Gastrocnemius medialis (tissue), 4 donors: ENCODE data around the gene PTPA. TPM values are rescaled to one million over a fixed set of nuclear protein-coding genes. Genes with fewer than 3 reads are reported as not detected.

Experiments
- ATAC-seq, 2 donors: fragments of 150-250 bp; one replicate each; pipeline ENCODE4 v1.9.1; 2016
- DNase-seq, 2 donors: peaks; one replicate each; pipeline ENCODE4 v3.0.0-alpha.2; 2019
- H3K27ac ChIP-seq, 4 donors: fragments of 200-600 bp; sonication (generic); 1 replicate in 1 of 4; 2 replicates in 3 of 4; pipeline ENCODE4 v1.5.1; 2016 to 2018; ENCODE audit warnings: mild to moderate bottlenecking in 2 of 4, moderate library complexity in 1 of 4
- H3K27me3 ChIP-seq, 3 donors: fragments of 200-600 bp; sonication (generic) in 2 of 3; 1 replicate in 1 of 3; 2 replicates in 2 of 3; pipeline versions ENCODE4 v1.5.1 to v1.6.0; 2016 to 2019; ENCODE audit warnings: mild to moderate bottlenecking in 1 of 3, moderate library complexity in 1 of 3
- H3K36me3 ChIP-seq, 2 donors: fragments of 200-600 bp; sonication (generic) in 1 of 2; one replicate each; pipeline ENCODE4 v1.5.1; 2017 to 2018
- H3K4me1 ChIP-seq, 2 donors: fragments of 200-600 bp; sonication (generic) in 1 of 2; one replicate each; pipeline ENCODE4 v1.5.1; 2016 to 2017; ENCODE audit warnings: mild to moderate bottlenecking in 2 of 2
- H3K4me3 ChIP-seq, 4 donors: fragments of 200-600 bp; sonication (generic) in 3 of 4; 1 replicate in 1 of 4; 2 replicates in 3 of 4; pipeline ENCODE4 v1.5.1; 2016 to 2019; ENCODE audit warnings: mild to moderate bottlenecking in 2 of 4
- H3K9me3 ChIP-seq, 3 donors: fragments of 200-600 bp; sonication (generic) in 2 of 3; 1 replicate in 1 of 3; 2 replicates in 2 of 3; pipeline ENCODE4 v1.5.1; 2016 to 2019
- CTCF ChIP-seq, 5 experiments: fragments of 450-650 bp in 3 of 5; fragments of 200-600 bp in 2 of 5; sonication (generic) in 2 of 5; IDR thresholded peaks in 4 of 5; conservative IDR thresholded peaks in 1 of 5; 1 replicate in 4 of 5; 2 replicates in 1 of 5; pipeline ENCODE4 v1.5.1; 2016 to 2019; ENCODE audit warnings: antibody characterized with exemption in 5 of 5, mild to moderate bottlenecking in 3 of 5, moderate library complexity in 3 of 5
- POLR2A ChIP-seq, 2 donors: fragments of 450-650 bp; IDR thresholded peaks; one replicate each; pipeline ENCODE4 v1.6.1; 2017; ENCODE audit warnings: antibody characterized with exemption in 2 of 2, mild to moderate bottlenecking in 2 of 2, moderate library complexity in 2 of 2
- in situ Hi-C, 4 donors: fragments of 200-750 bp; cut with MboI; loops; one replicate each; pipeline versions ENCODE4 v1.15.0 to v1.8.0; 2017; ENCODE audit warnings: low sequenced_read_pairs in 4 of 4
- intact Hi-C: fragments of 100-400 bp; cut with DNase I; formaldehyde crosslinking; loops from one replicate; pipeline ENCODE4 v1.15.1; 2023; ENCODE audit warnings: low total_unique reads
- total RNA-seq, 4 donors: library from RNA; depleted of rRNA; stranded (reverse); fragments of >200 nt; gene quantifications; one replicate each; pipeline versions ENCODE4 v1.1.0 to v1.2.3, GENCODE V29; 2016

Gene PTPA
- total RNA-seq, 4 donors from 2014 or later = 37.6 to 71.6 (median 53.5) TPM

- Histone ChIP-seq H3K9me3 (no peaks in the 10 kb centered on the region), H3K36me3 (peaks cover 0 to 6% of the 10 kb centered on the region in 2 donors), H3K27me3 (no peaks in the 10 kb centered on the region), H3K4me3 (no peak overlapping the region), H3K27ac (no peak overlapping the region), H3K4me1 (peaks cover 17 to 23% of the 10 kb centered on the region in 2 donors)
- ATAC-seq = no peak
- TF ChIP-seq POLR2A (IDR thresholded peaks at IDR 0.05) (no peak), CTCF (IDR thresholded peaks at IDR 0.05 in 4 of 5, conservative IDR thresholded peaks at IDR 0.05 in 1 of 5) (no peak)
- in situ Hi-C loops = no loop called here
- intact Hi-C loops = no loop called here
- DNase-seq = no peak
Observed at GRCh38 chr9:129150672-129151211, 39.5 kb downstream of the PTPA start.

- peaks cover 0 to 6% of the 10 kb centered on the region in 2 donors for H3K36me3 ChIP-seq
- no peak for TF ChIP-seq CTCF (IDR thresholded peaks at IDR 0.05 in 4 of 5, conservative IDR thresholded peaks at IDR 0.05 in 1 of 5)
- no peak for TF ChIP-seq POLR2A (IDR thresholded peaks at IDR 0.05)
- no peak overlapping the region for H3K4me3 ChIP-seq
- no peaks in the 10 kb centered on the region for H3K27me3 ChIP-seq
- H3K4me1 ChIP-seq = peaks cover 10 to 16% of the 10 kb centered on the region in 2 donors
- no peak overlapping the region for H3K27ac ChIP-seq
- in situ Hi-C loops (no loop called here), intact Hi-C loops (no loop called here)
- H3K9me3 ChIP-seq = no peaks in the 10 kb centered on the region
- no peak for DNase-seq
- no peak for ATAC-seq
Observed at GRCh38 chr9:129151469-129151868, 40.3 kb downstream of the PTPA start.

GRCh38 chr9:129154866-129155477, 43.8 kb downstream of the PTPA start:
- H3K36me3 ChIP-seq = peaks cover 0 to 6% of the 10 kb centered on the region in 2 donors
- H3K27me3 ChIP-seq = no peaks in the 10 kb centered on the region
- no peak for DNase-seq
- intact Hi-C loops (no loop called here), in situ Hi-C loops (no loop called here)
- ATAC-seq = no peak
- no peaks in the 10 kb centered on the region for H3K4me1 ChIP-seq
- no peak overlapping the region for H3K27ac ChIP-seq
- H3K9me3 ChIP-seq = no peaks in the 10 kb centered on the region
- TF ChIP-seq CTCF (IDR thresholded peaks at IDR 0.05 in 4 of 5, conservative IDR thresholded peaks at IDR 0.05 in 1 of 5) = no peak
- no peak for TF ChIP-seq POLR2A (IDR thresholded peaks at IDR 0.05)
- H3K4me3 ChIP-seq = no peak overlapping the region

- H3K9me3 ChIP-seq = no peaks in the 10 kb centered on the region
- H3K27me3 ChIP-seq = no peaks in the 10 kb centered on the region
- peaks cover 0 to 6% of the 10 kb centered on the region in 2 donors for H3K36me3 ChIP-seq
- TF ChIP-seq CTCF (IDR thresholded peaks at IDR 0.05 in 4 of 5, conservative IDR thresholded peaks at IDR 0.05 in 1 of 5) = no peak
- TF ChIP-seq POLR2A (IDR thresholded peaks at IDR 0.05) = no peak
- H3K4me3 ChIP-seq = no peak overlapping the region
- H3K27ac ChIP-seq = no peak overlapping the region
- in situ Hi-C loops = no loop called here
- ATAC-seq = no peak
- H3K4me1 ChIP-seq = no peaks in the 10 kb centered on the region
- intact Hi-C loops = no loop called here
- DNase-seq = no peak
Observed at GRCh38 chr9:129156163-129156562, 44.9 kb downstream of the PTPA start.
